GM23338 (cell line): Measurements from ENCODE around the gene TNNI3. TPM values are rescaled to one million over a fixed set of nuclear protein-coding genes. Genes with fewer than 3 reads are reported as not detected.
A peak's percentile ranks its signal among the peaks of the same experiment; 100 is the strongest.

ENCODE experiments used
- ATAC-seq: fragments of 200-7000 bp; cut with Tn5 transposase; 3 replicates; pipeline ENCODE4 v1.9.1; 2020
- DNase-seq: peaks from one replicate; pipeline ENCODE4 v3.0.0-alpha.2; 2015; ENCODE audit warnings: low spot score
- H2AFZ ChIP-seq: fragments of 200-600 bp; sonication (generic); 2 replicates; pipeline ENCODE4 v1.8.0; 2016; ENCODE audit warnings: antibody characterized with exemption, mild to moderate bottlenecking, moderate library complexity
- H3F3A ChIP-seq: fragments of 200-600 bp; sonication (generic); replicated peaks from 2 replicates; pipeline ENCODE4 v1.8.0; 2017; ENCODE audit warnings: antibody characterized with exemption, mixed run types, low read depth
- H3K27ac ChIP-seq: fragments of 200-600 bp; sonication (generic); 2 replicates; pipeline ENCODE4 v1.6.1; 2016; ENCODE audit warnings: low read depth
- H3K27me3 ChIP-seq: fragments of 200-600 bp; sonication (generic); 2 replicates; pipeline ENCODE4 v1.8.0; 2016; ENCODE audit warnings: mild to moderate bottlenecking, mixed run types, moderate library complexity; ENCODE audit not compliant: insufficient read depth
- H3K36me3 ChIP-seq: fragments of 200-600 bp; sonication (generic); 2 replicates; pipeline ENCODE4 v1.8.0; 2016; ENCODE audit warnings: mild to moderate bottlenecking; ENCODE audit not compliant: insufficient read depth
- H3K4me1 ChIP-seq: fragments of 200-600 bp; sonication (generic); 2 replicates; pipeline ENCODE4 v1.8.0; 2016; ENCODE audit warnings: mild to moderate bottlenecking, moderate library complexity; ENCODE audit not compliant: insufficient read depth
- H3K4me2 ChIP-seq: fragments of 200-600 bp; sonication (generic); 2 replicates; pipeline ENCODE4 v1.7.1; 2017; ENCODE audit warnings: mixed run types
- H3K4me3 ChIP-seq: fragments of 200-600 bp; sonication (generic); 2 replicates; pipeline ENCODE4 v1.6.1; 2016; ENCODE audit warnings: mixed run types
- H3K79me2 ChIP-seq: fragments of 200-600 bp; sonication (generic); replicated peaks from 2 replicates; pipeline ENCODE4 v1.8.0; 2017; ENCODE audit warnings: mild to moderate bottlenecking; ENCODE audit not compliant: insufficient read depth
- H3K9me2 ChIP-seq: fragments of 200-600 bp; sonication (generic); 2 replicates; pipeline ENCODE4 v1.8.0; 2017; ENCODE audit not compliant: insufficient read depth
- H4K20me1 ChIP-seq: fragments of 200-600 bp; sonication (generic); replicated peaks from 2 replicates; pipeline ENCODE4 v1.8.0; 2017; ENCODE audit warnings: mild to moderate bottlenecking; ENCODE audit not compliant: insufficient read depth
- H3K27ac Mint-ChIP-seq: 2 replicates; pipeline ENCODE4 v1.8.0; 2020; ENCODE audit warnings: inconsistent platforms, mild to moderate bottlenecking, moderate library complexity, mixed read lengths
- H3K27me3 Mint-ChIP-seq: 3 replicates; pipeline ENCODE4 v1.8.0; 2022; ENCODE audit warnings: low read depth, mild to moderate bottlenecking, moderate library complexity, mixed read lengths, inconsistent platforms; ENCODE audit not compliant: insufficient read depth, poor library complexity
- H3K36me3 Mint-ChIP-seq: 3 replicates; pipeline ENCODE4 v1.8.0; 2021; ENCODE audit warnings: low read depth, mild to moderate bottlenecking, inconsistent platforms, moderate library complexity, mixed read lengths
- H3K4me1 Mint-ChIP-seq: 3 replicates; pipeline ENCODE4 v1.8.0; 2020; ENCODE audit warnings: mild to moderate bottlenecking, inconsistent platforms, mixed read lengths
- H3K4me3 Mint-ChIP-seq: 3 replicates; pipeline ENCODE4 v1.8.0; 2021; ENCODE audit warnings: moderate library complexity, mild to moderate bottlenecking, inconsistent platforms, mixed read lengths
- H3K9me3 Mint-ChIP-seq: 3 replicates; pipeline ENCODE4 v1.8.0; 2020; ENCODE audit warnings: moderate library complexity, mild to moderate bottlenecking, inconsistent platforms, mixed read lengths
- CREB1 ChIP-seq: fragments of 250-450 bp; sonication (Bioruptor Pico); IDR thresholded peaks from 2 replicates; pipeline ENCODE4 v1.5.0; 2020; ENCODE audit warnings: low read depth, mild to moderate bottlenecking, moderate library complexity
- CTCF ChIP-seq, 2 experiments: fragments of 200-600 bp in 1 of 2; sonication (generic) in 1 of 2; conservative IDR thresholded peaks; 2 replicates each; pipeline versions ENCODE4 v1.5.1 to v1.6.1; 2016 to 2017; ENCODE audit warnings: antibody characterized with exemption in 2 of 2, low read depth in 2 of 2, mild to moderate bottlenecking in 2 of 2, moderate library complexity in 1 of 2
- ETS1 ChIP-seq: IDR thresholded peaks from 2 replicates; pipeline ENCODE4 v1.6.1; 2016; ENCODE audit warnings: antibody characterized with exemption
- EZH2 ChIP-seq: fragments of 200-600 bp; sonication (generic); IDR thresholded peaks from one replicate; pipeline ENCODE4 v1.8.0; 2017; ENCODE audit warnings: antibody characterized with exemption, mild to moderate bottlenecking, low read depth; ENCODE audit not compliant: unreplicated experiment
- EZH2phosphoT487 ChIP-seq: fragments of 200-600 bp; sonication (generic); IDR thresholded peaks from one replicate; pipeline ENCODE4 v1.8.1; 2018; ENCODE audit warnings: antibody characterized with exemption; ENCODE audit not compliant: unreplicated experiment
- JUNB ChIP-seq: IDR thresholded peaks from one replicate; pipeline ENCODE4 v1.6.1; 2016; ENCODE audit warnings: antibody characterized with exemption; ENCODE audit not compliant: unreplicated experiment
- POLR2AphosphoS5 ChIP-seq: IDR thresholded peaks from 2 replicates; pipeline ENCODE4 v1.6.1; 2016; ENCODE audit warnings: antibody characterized with exemption, low read depth
- STAT1 ChIP-seq: IDR thresholded peaks from one replicate; pipeline ENCODE4 v1.6.1; 2016; ENCODE audit warnings: antibody characterized with exemption; ENCODE audit not compliant: unreplicated experiment
- ZNF114 ChIP-seq: fragments of 250-450 bp; sonication (Bioruptor Pico); IDR thresholded peaks from 2 replicates; pipeline ENCODE4 v1.5.0; 2020; ENCODE audit warnings: mild to moderate bottlenecking, moderate library complexity
- ZNF331 ChIP-seq: fragments of 250-450 bp; sonication (Bioruptor Pico); IDR thresholded peaks from 2 replicates; pipeline ENCODE4 v1.5.0; 2020; ENCODE audit warnings: low read depth, mild to moderate bottlenecking, moderate library complexity
- polyA plus RNA-seq: library from polyadenylated mRNA; unstranded; fragments of >200 nt; fragmentation: Nextera tagmentation; extraction: Ambion mirVana; gene quantifications from 2 replicates; pipeline ENCODE4 v1.2.1, GENCODE V29; 2016
- total RNA-seq: library from RNA; depleted of rRNA; stranded (reverse); fragments of >200 nt; shearing (Covaris generic); gene quantifications from 2 replicates; pipeline ENCODE4 v1.2.3, GENCODE V29; 2014

Gene TNNI3
- total and polyA plus RNA-seq, 2 experiments from 2014 or later, result 21.5 to 150 TPM

- TF ChIP-seq ETS1 (no peak), JUNB (no peak)
Observed at GRCh38 chr19:55119053-55119452, 38.5 kb downstream of the TNNI3 start (continued).

GRCh38 chr19:55118401-55118991 lies 39.0 kb downstream of the TNNI3 start:
- Mint-ChIP-seq H3K27me3 (peaks cover 9% of the 10 kb centered on the region), H3K9me3 (no peaks in the 10 kb centered on the region; the same call in 2 of the 3 replicates), H3K27ac (peak overlapping the region; percentile 99), H3K4me1 (peaks cover 23% of the 10 kb centered on the region), H3K4me3 (peak overlapping the region; percentile 96), H3K36me3 (no peaks in the 10 kb centered on the region; the same call in 2 of the 3 replicates)
- H3F3A ChIP-seq, result peaks cover 5% of the 10 kb centered on the region; the same call in 1 of the 2 replicates
- peak; percentile 97 for DNase-seq
- H3K4me2 ChIP-seq, result peak overlapping the region; percentile 76
- H3K4me3 ChIP-seq, result peak overlapping the region; percentile 62
- TF ChIP-seq STAT1, result no peak
- no peak for TF ChIP-seq EZH2phosphoT487
- no peak for TF ChIP-seq ZNF114
- peak; percentile 54; the same call in 1 of the 2 replicates for TF ChIP-seq POLR2AphosphoS5
- no peak for TF ChIP-seq ZNF331
- no peak for TF ChIP-seq CTCF (conservative IDR thresholded peaks at IDR 0.05; ENCODE audit: low read depth in 2 of 2)
- TF ChIP-seq EZH2, result no peak
- peak; percentile 97 for TF ChIP-seq ETS1
- TF ChIP-seq CREB1 (CRISPR knock-in tag), result peak; percentile 38; the same call in 1 of the 2 replicates
- peaks cover 19% of the 10 kb centered on the region for H3K4me1 ChIP-seq
- H4K20me1 ChIP-seq, result peaks cover 22% of the 10 kb centered on the region
- peak overlapping the region; percentile 3; the same call in 1 of the 2 replicates for H2AFZ ChIP-seq
- peak; percentile 70 for ATAC-seq
- 0 out of 2 replicates have a peak, but pooled peaks cover 3% of the 10 kb centered on the region for H3K9me2 ChIP-seq
- H3K36me3 ChIP-seq, result no peaks in the 10 kb centered on the region
- peaks cover 32% of the 10 kb centered on the region for H3K79me2 ChIP-seq
- no peaks in the 10 kb centered on the region for H3K27me3 ChIP-seq
- H3K27ac ChIP-seq, result peak overlapping the region; percentile 60
